ENCODE measurements around the gene GRK6. TPM values are rescaled to one million over a fixed set of nuclear protein-coding genes. Genes with fewer than 3 reads are reported as not detected.

GRK6 gene
- total and polyA plus RNA-seq, 2 of the 4 experiments (the other 2 are of a cell fraction), result 25.3 to 30.1 TPM

GRCh38 chr5:177390363-177391300, 35.8 kb upstream of the GRK6 start (continued):
- TF ChIP-seq RCOR1 (IDR thresholded peaks at IDR 0.05; ENCODE audit: insufficient replicate concordance, low read length) (no peak), CHD1 (IDR thresholded peaks at IDR 0.05; ENCODE audit: low read depth, low read length) (no peak), CEBPB (IDR thresholded peaks at IDR 0.05; ENCODE audit: low read depth, low read length) (no peak)

- H3K4me2 ChIP-seq (ENCODE audit: low read depth, low read length), result no peak overlapping the region
- no peak overlapping the region for H4K5ac ChIP-seq (ENCODE audit: low read depth, low read length)
- H3K27ac ChIP-seq (ENCODE audit: insufficient read depth, low read length), result no peak overlapping the region
- H2AK5ac ChIP-seq (ENCODE audit: low read depth, low read length), result no peak overlapping the region
- H2BK5ac ChIP-seq (ENCODE audit: low read depth, low read length, poor library complexity, severe bottlenecking), result no peak overlapping the region
- H2BK20ac ChIP-seq (ENCODE audit: low read depth, low read length), result no peak overlapping the region
- H2BK15ac ChIP-seq (ENCODE audit: low read depth, low read length), result no peak overlapping the region
- no peak overlapping the region for H3K18ac ChIP-seq (ENCODE audit: low read depth, low read length)
- dilution Hi-C loops (cut with HindIII; ENCODE audit: low sequenced_read_pairs, unreplicated experiment) (no loop called here), in situ Hi-C loops (cut with MboI; ENCODE audit: low sequenced_read_pairs) (no loop called here), intact Hi-C loops (cut with micrococcal nuclease) (no loop called here)
- ChIA-PET POLR2A (ENCODE audit: unreplicated experiment) (no interaction called here), CTCF (interaction anchor here (0.7 to 4.9 kb wide), 2 partner anchors 10 to 22 kb away, joined by 4 to 56 read pairs; partner anchors contain the start of gene PFN3)
- H2BK120ac ChIP-seq (ENCODE audit: low read depth, low read length), result no peak overlapping the region
- peaks cover 16% of the 10 kb centered on the region for H3K4me1 ChIP-seq (ENCODE audit: control insufficient read depth, insufficient read depth, low read length)
- no peak for ATAC-seq (ENCODE audit: low read depth)
- no peak for DNase-seq
- H4K8ac ChIP-seq (ENCODE audit: low read depth in 2 of 2, low read length in 2 of 2), result no peak overlapping the region
- H3K9me3 ChIP-seq (ENCODE audit: control insufficient read depth, insufficient read depth, low read length), result no peaks in the 10 kb centered on the region
- H4K20me1 ChIP-seq (ENCODE audit: insufficient read depth, low read length), result peaks cover 19% of the 10 kb centered on the region
- peaks cover 0 to 2% of the 10 kb centered on the region in 2 experiments; a peak in 1 of 4 replicates for H3K79me1 ChIP-seq (ENCODE audit: low read depth in 1 of 2, low read length in 2 of 2)
- whole genome bisulfite sequencing, 2 experiments (ENCODE audit: extremely low coverage in 2 of 2, insufficient read length in 1 of 2), result no CpG with 5 or more reads among the region's 5 CpGs
- no peak overlapping the region for H3K4ac ChIP-seq (ENCODE audit: low read depth, low read length)
- no peak overlapping the region for H3K4me3 ChIP-seq (ENCODE audit: insufficient read depth, low read depth, low read length)
- no TSS peak for BruUV-seq (replicated peaks)
- H3K23ac ChIP-seq (ENCODE audit: low read depth, low read length), result no peak overlapping the region
- peaks cover 13% of the 10 kb centered on the region for H3K9me1 ChIP-seq (ENCODE audit: insufficient read depth, low read length)
- H3K9ac ChIP-seq (ENCODE audit: low read depth, low read length), result no peak overlapping the region
- H3K36me3 ChIP-seq (ENCODE audit: control insufficient read depth, insufficient read depth, low read length), result no peaks in the 10 kb centered on the region
- no peak overlapping the region for H2AFZ ChIP-seq (replicated peaks; ENCODE audit: low read length, poor library complexity)
- H2AK9ac ChIP-seq (replicated peaks; ENCODE audit: low read depth, low read length, poor library complexity), result no peak overlapping the region
- no peak overlapping the region for H3K56ac ChIP-seq (ENCODE audit: extremely low read depth, insufficient read depth, low read length)
- no peak overlapping the region for H4K91ac ChIP-seq (ENCODE audit: insufficient read depth, low read depth, low read length)
- H3K27me3 ChIP-seq (ENCODE audit: control insufficient read depth, insufficient read depth, low read length), result peaks cover 37% of the 10 kb centered on the region
- H3K14ac ChIP-seq (replicated peaks; ENCODE audit: low read depth, low read length), result no peak overlapping the region
- TF ChIP-seq RFX5 (IDR thresholded peaks at IDR 0.05; ENCODE audit: low read depth, low read length) (no peak), FOS (IDR thresholded peaks at IDR 0.05; ENCODE audit: low read depth, low read length) (no peak), BHLHE40 (IDR thresholded peaks at IDR 0.05; ENCODE audit: low read depth, low read length) (no peak), NFE2L2 (IDR thresholded peaks at IDR 0.05; ENCODE audit: low read depth, low read length) (no peak), CEBPB (IDR thresholded peaks at IDR 0.05; ENCODE audit: low read depth, low read length) (no peak), ELK1 (IDR thresholded peaks at IDR 0.05; ENCODE audit: borderline replicate concordance, low read depth, low read length) (no peak), CHD1 (IDR thresholded peaks at IDR 0.05; ENCODE audit: low read depth, low read length) (no peak), MAFK (IDR thresholded peaks at IDR 0.05; ENCODE audit: low read depth, low read length) (no peak), RCOR1 (IDR thresholded peaks at IDR 0.05; ENCODE audit: insufficient replicate concordance, low read length) (no peak), RAD21 (IDR thresholded peaks at IDR 0.05; ENCODE audit: low read length) (no peak), POLR2A (IDR thresholded peaks at IDR 0.05; ENCODE audit: low read depth, low read length) (no peak), MAZ (IDR thresholded peaks at IDR 0.05; ENCODE audit: borderline replicate concordance, low read depth, low read length) (no peak), USF2 (IDR thresholded peaks at IDR 0.05; ENCODE audit: low read depth, low read length) (no peak)
Observed at GRCh38 chr5:177392765-177393164, 33.7 kb upstream of the GRK6 start.
